IMR-90 (cell line): ENCODE data around the gene SUGCT.

ENCODE experiments used
- BHLHE40 ChIP-seq: fragments of 150-350 bp; IDR thresholded peaks from 2 replicates; pipeline ENCODE4 v1.6.1; 2016; ENCODE audit warnings: mild to moderate bottlenecking, low read depth, low read length
- CEBPB ChIP-seq: IDR thresholded peaks from 2 replicates; pipeline ENCODE4 v1.6.1; 2012; ENCODE audit warnings: low read depth, low read length, improper control_type of control experiment
- CHD1 ChIP-seq: IDR thresholded peaks from 2 replicates; pipeline ENCODE4 v1.6.1; 2012; ENCODE audit warnings: low read depth, low read length, improper control_type of control experiment
- MXI1 ChIP-seq: IDR thresholded peaks from 2 replicates; pipeline ENCODE4 v1.6.1; 2012; ENCODE audit warnings: low read depth, mild to moderate bottlenecking, low read length, moderate library complexity, borderline replicate concordance
- POLR2A ChIP-seq: IDR thresholded peaks from 2 replicates; pipeline ENCODE4 v1.6.1; 2012; ENCODE audit warnings: mild to moderate bottlenecking, low read depth, low read length
- RAD21 ChIP-seq: IDR thresholded peaks from 2 replicates; pipeline ENCODE4 v1.6.1; 2012; ENCODE audit warnings: low read length, improper control_type of control experiment
- RCOR1 ChIP-seq: IDR thresholded peaks from 2 replicates; pipeline ENCODE4 v1.6.1; 2012; ENCODE audit warnings: mild to moderate bottlenecking, low read length, improper control_type of control experiment; ENCODE audit not compliant: insufficient replicate concordance
- RFX5 ChIP-seq: IDR thresholded peaks from 2 replicates; pipeline ENCODE4 v1.8.0; 2012; ENCODE audit warnings: low read depth, mild to moderate bottlenecking, low read length, moderate library complexity
- SMC3 ChIP-seq: fragments of 150-350 bp; IDR thresholded peaks from 2 replicates; pipeline ENCODE4 v1.6.1; 2016; ENCODE audit warnings: low read depth, mild to moderate bottlenecking, antibody characterized with exemption, low read length, moderate library complexity
- TF ChIP-seq, protein P1 (sequence below): conservative IDR thresholded peaks from 2 replicates; pipeline ENCODE4 v1.5.1; 2012; ENCODE audit warnings: mild to moderate bottlenecking, low read depth, low read length, improper control_type of control experiment

GRCh38 chr7:40202851-40203250 lies 68.0 kb downstream of the SUGCT start:
- TF ChIP-seq RFX5 (no peak), RCOR1 (no peak), BHLHE40 (no peak), RAD21 (no peak), POLR2A (no peak), SMC3 (no peak), CEBPB (no peak), MXI1 (no peak), CHD1 (no peak)
- TF ChIP-seq, protein P1, sequence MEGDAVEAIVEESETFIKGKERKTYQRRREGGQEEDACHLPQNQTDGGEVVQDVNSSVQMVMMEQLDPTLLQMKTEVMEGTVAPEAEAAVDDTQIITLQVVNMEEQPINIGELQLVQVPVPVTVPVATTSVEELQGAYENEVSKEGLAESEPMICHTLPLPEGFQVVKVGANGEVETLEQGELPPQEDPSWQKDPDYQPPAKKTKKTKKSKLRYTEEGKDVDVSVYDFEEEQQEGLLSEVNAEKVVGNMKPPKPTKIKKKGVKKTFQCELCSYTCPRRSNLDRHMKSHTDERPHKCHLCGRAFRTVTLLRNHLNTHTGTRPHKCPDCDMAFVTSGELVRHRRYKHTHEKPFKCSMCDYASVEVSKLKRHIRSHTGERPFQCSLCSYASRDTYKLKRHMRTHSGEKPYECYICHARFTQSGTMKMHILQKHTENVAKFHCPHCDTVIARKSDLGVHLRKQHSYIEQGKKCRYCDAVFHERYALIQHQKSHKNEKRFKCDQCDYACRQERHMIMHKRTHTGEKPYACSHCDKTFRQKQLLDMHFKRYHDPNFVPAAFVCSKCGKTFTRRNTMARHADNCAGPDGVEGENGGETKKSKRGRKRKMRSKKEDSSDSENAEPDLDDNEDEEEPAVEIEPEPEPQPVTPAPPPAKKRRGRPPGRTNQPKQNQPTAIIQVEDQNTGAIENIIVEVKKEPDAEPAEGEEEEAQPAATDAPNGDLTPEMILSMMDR = no peak
